Mucosa of descending colon (tissue), 3 donors: ENCODE results near the gene SYT14. TPM values are rescaled to one million over a fixed set of nuclear protein-coding genes. Genes with fewer than 3 reads are reported as not detected.
"Not testable (repeated sequence)": the region's sequence is repeated elsewhere in the genome, so short reads cannot be mapped to it uniquely, and the experiment has no call there.

Source experiments
- ATAC-seq: fragments of 200-7000 bp; cut with Tn5 transposase; one replicate; pipeline ENCODE4 v1.9.1; 2020; ENCODE audit warnings: mild to moderate bottlenecking, moderate library complexity
- DNase-seq, 3 donors: peaks; one replicate each; pipeline ENCODE4 v3.0.0-alpha.2; 2020
- H3K36me3 ChIP-seq: fragments of 200-600 bp; one replicate; pipeline ENCODE4 v1.8.0; 2021; ENCODE audit warnings: low read depth, mild to moderate bottlenecking
- H3K4me1 ChIP-seq: fragments of 200-600 bp; one replicate; pipeline ENCODE4 v1.8.0; 2021; ENCODE audit warnings: low read depth, mild to moderate bottlenecking
- H3K4me3 ChIP-seq: fragments of 200-600 bp; one replicate; pipeline ENCODE4 v1.8.0; 2021; ENCODE audit warnings: mild to moderate bottlenecking
- H3K9me3 ChIP-seq: fragments of 200-600 bp; one replicate; pipeline ENCODE4 v1.8.0; 2021; ENCODE audit warnings: mild to moderate bottlenecking
- intact Hi-C, 2 donors: fragments of 100-400 bp; cut with DNase I in 1 of 2; cut with micrococcal nuclease in 1 of 2; formaldehyde crosslinking; loops; one replicate each; pipeline versions ENCODE4 v1.11.0 to v1.11.1; 2022; cut with DNase I, micrococcal nuclease
- total RNA-seq, 3 donors: library from RNA; stranded (reverse); fragmentation: NEBNext Ultra II Directional in 2 of 3; extraction: Animal tissue kit (Norgen Biotek cat#: 25700) in 2 of 3; gene quantifications; one replicate each; pipeline versions ENCODE4 v1.2.1 to v1.2.4, GENCODE V29; 2021 to 2023
- TF ChIP-seq, protein P1 (sequence below): fragments of 200-600 bp; IDR thresholded peaks from one replicate; pipeline ENCODE4 v1.8.0; 2022; ENCODE audit warnings: antibody characterized with exemption, mild to moderate bottlenecking
- donor health status: DM: no; HTN: no; CAD: no; lungs with moderate emphysema.
- donor health status: DM: no; HTN: no; CAD: no.
- donor health status: DM: no; HTN: yes; CAD: no.

Gene SYT14
- total RNA-seq, 3 donors from 2014 or later: 0.41 TPM; not detected in 2

DNA sequence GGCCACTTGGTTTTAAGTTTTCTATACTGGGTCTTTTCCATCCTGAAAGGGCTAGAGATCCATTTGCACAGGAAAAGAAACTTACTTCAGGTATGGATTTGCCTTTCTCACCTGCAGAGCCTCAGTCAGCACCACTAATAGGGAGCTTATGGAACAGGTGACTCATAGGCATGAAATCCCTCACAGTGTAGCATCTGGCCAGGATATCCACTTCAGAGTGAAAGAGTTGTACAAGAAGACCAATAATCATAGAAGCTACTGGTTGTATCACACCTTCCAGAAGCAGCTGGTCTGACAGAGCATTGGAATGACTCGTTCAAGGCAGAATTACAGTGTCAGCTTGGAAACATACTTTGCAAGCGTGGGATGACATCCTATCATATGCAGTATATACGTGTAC lies 26.3 kb upstream of the SYT14 start:
- DNase-seq: no peak
- Histone ChIP-seq H3K4me3 (no peak overlapping the region), H3K36me3 (no peaks in the 10 kb centered on the region), H3K4me1 (no peaks in the 10 kb centered on the region), H3K9me3 (no peaks in the 10 kb centered on the region)
- intact Hi-C loops: no loop called here
- TF ChIP-seq, protein P1, sequence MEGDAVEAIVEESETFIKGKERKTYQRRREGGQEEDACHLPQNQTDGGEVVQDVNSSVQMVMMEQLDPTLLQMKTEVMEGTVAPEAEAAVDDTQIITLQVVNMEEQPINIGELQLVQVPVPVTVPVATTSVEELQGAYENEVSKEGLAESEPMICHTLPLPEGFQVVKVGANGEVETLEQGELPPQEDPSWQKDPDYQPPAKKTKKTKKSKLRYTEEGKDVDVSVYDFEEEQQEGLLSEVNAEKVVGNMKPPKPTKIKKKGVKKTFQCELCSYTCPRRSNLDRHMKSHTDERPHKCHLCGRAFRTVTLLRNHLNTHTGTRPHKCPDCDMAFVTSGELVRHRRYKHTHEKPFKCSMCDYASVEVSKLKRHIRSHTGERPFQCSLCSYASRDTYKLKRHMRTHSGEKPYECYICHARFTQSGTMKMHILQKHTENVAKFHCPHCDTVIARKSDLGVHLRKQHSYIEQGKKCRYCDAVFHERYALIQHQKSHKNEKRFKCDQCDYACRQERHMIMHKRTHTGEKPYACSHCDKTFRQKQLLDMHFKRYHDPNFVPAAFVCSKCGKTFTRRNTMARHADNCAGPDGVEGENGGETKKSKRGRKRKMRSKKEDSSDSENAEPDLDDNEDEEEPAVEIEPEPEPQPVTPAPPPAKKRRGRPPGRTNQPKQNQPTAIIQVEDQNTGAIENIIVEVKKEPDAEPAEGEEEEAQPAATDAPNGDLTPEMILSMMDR: no peak
- ATAC-seq: no peak

DNA sequence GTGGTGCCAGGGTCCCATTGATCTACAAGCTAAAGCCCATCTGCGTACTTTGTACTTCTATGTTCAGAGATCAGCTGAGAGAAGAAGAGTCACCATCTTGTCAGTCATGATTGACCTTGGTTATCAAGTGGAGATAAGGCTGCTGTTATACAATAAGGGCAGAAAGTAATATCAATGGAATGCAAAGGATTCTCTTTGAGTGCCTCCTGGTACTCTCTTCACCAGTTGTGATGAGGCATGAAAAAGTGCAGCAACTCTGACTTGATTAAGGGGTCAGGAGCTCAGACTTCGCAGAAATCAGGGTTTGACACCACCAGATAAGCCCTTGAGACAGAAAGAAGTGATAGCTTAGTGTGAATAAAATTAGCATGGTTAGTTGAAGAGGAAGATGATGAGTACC lies 25.7 kb upstream of the SYT14 start:
- no peaks in the 10 kb centered on the region for H3K9me3 ChIP-seq
- no peaks in the 10 kb centered on the region for H3K4me1 ChIP-seq
- no peak for DNase-seq
- intact Hi-C loops: no loop called here
- no peak overlapping the region for H3K4me3 ChIP-seq
- TF ChIP-seq, protein P1: no peak
- no peak for ATAC-seq
- no peaks in the 10 kb centered on the region for H3K36me3 ChIP-seq

DNA sequence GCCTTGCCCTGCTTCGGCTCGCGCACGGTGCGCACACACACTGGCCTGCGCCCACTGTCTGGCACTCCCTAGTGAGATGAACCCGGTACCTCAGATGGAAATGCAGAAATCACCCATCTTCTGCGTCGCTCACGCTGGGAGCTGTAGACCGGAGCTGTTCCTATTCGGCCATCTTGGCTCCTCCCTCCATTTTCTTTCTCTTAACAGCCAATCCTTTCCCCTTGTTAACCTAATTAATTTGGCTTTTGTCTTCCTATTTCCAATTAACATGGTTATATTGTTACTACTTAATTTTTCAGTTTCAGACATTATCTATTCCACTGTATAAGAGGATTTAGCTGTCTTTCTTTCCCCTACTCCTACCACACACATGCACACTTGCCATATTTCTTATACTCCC lies 18.4 kb upstream of the SYT14 start:
- H3K36me3 ChIP-seq, ATAC-seq, intact Hi-C loops, H3K4me3 ChIP-seq, DNase-seq, H3K9me3 ChIP-seq, H3K4me1 ChIP-seq: not testable (repeated sequence)

DNA sequence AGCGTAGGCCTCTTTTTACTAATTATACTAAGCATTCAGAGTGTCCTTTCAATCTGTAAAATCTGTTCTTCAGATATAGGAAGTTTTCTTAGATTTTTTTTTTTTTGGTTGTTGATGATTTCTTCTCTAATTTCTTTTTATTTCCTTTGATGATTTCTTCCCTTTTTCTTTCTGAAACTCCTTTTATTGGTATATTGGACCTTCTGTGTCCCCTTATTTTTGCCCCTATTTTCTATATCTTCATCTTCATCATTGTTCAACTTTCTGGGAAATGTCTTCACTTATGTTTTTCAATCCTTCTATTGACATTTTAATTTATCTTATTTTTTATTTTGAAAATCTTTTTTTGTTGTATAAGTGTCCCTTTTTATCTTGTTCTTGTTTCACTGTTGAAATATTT lies 17.2 kb upstream of the SYT14 start:
- ATAC-seq: no peak
- no peak overlapping the region for H3K4me3 ChIP-seq
- intact Hi-C loops: no loop called here
- no peaks in the 10 kb centered on the region for H3K4me1 ChIP-seq
- no peaks in the 10 kb centered on the region for H3K36me3 ChIP-seq
- TF ChIP-seq, protein P1: no peak
- H3K9me3 ChIP-seq: no peaks in the 10 kb centered on the region
- no peak for DNase-seq

DNA sequence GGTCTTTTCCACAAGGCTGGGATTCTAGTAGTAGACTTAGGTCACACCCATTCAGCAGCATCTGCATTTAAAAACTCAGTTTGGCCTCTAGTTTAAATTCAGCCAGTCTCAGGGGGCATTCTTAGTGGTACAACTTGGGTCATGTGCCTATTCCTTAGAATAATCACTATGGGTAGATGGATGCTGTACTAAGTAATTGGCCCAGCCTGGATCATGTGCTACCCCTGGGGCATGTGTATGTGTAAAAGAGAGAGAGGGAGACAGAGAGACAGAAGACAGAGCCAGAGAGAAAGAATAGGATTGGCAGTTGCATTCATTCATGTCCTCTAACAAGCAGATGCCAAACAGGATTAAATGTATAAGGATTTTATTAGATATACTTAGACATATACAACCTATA lies 13.6 kb upstream of the SYT14 start:
- intact Hi-C loops: no loop called here
- ATAC-seq (no peak), DNase-seq (no peak)
- no peaks in the 10 kb centered on the region for H3K4me1 ChIP-seq
- no peaks in the 10 kb centered on the region for H3K9me3 ChIP-seq
- TF ChIP-seq, protein P1: no peak
- no peak overlapping the region for H3K4me3 ChIP-seq
- no peaks in the 10 kb centered on the region for H3K36me3 ChIP-seq

DNA sequence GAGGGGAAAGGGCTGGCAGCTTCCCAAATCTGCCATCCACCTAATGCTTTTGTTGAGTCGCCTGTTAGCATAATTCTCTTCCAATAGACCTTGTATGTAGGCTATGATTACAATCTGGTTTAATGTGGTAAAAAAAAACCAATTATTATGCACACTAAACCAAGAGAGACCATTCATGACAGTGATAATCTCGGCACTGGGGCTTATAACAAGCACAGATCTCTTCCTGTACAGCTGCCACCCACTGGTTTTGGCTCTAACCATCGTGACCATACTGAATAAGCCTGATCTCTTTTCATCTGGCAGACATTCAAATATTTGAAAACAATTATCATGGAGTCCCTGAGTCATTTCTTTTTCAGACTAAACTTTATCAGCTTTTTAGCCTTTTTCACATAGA lies 12.0 kb upstream of the SYT14 start:
- Histone ChIP-seq H3K4me1 (no peaks in the 10 kb centered on the region), H3K9me3 (no peaks in the 10 kb centered on the region), H3K36me3 (no peaks in the 10 kb centered on the region), H3K4me3 (no peak overlapping the region)
- intact Hi-C loops: no loop called here
- TF ChIP-seq, protein P1: no peak
- DNase-seq (no peak), ATAC-seq (no peak)
